ENCODE data around the gene RPS6KC1. TPM values are rescaled to one million over a fixed set of nuclear protein-coding genes. Genes with fewer than 3 reads are reported as not detected.
"Not testable (repeated sequence)": the region's sequence is repeated elsewhere in the genome, so short reads cannot be mapped to it uniquely, and the experiment has no call there.

Gene RPS6KC1
- total RNA-seq, 4 donors from 2014 or later: 16.1 to 22.6 (median 21.4) TPM

- ATAC-seq (ENCODE audit: low FRiP score) (no peak), DNase-seq (ENCODE audit: low spot score) (no peak)
- no peak for TF ChIP-seq CTCF (IDR thresholded peaks at IDR 0.05)
These were observed 39.1 kb downstream of the RPS6KC1 start for GRCh38 chr1:213089924-213090677.

DNA sequence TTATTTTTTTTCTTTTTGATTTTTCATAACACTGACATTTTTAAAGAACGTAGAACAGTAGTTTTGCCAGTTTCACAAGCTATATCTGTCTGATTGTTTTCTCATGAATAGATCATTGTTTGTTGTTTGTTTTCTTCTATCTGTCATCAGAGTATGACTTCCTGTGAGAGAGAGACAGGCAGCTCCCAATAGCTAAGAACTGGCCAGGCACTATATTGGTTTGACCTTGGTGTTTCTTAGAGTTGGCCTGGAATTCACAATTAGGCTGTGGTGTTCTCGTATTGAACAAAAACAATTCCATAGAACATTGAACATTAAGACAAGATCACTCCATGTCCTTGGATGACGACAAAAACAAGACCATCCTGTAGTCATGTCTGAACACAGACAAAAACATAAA is 43.4 kb downstream of the RPS6KC1 start:
- TF ChIP-seq CTCF (IDR thresholded peaks at IDR 0.05): no peak
- DNase-seq (ENCODE audit: low spot score): no peak
- no peak for ATAC-seq (ENCODE audit: low FRiP score)

DNA sequence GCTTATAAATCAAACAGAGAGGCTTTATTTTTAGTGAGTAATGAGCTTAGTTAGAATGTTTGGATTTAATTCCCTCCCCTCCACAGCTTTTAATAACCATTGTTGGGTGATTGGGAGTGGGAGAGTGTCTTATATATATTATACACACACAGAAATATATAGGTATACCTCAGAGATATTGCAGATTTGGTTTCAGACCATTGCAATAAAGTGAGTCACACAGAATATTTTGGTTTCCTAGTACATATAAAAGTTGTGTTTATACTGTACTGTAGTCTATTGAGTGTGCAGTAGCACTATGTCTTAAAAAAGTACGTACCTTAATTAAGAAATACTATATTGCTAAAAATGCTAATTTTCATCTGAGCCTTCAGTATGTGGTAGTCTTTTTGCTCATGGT is 44.4 kb downstream of the RPS6KC1 start:
- DNase-seq (ENCODE audit: low spot score) (no peak), ATAC-seq (ENCODE audit: low FRiP score) (no peak)
- TF ChIP-seq CTCF (IDR thresholded peaks at IDR 0.05): no peak

- no peak for ATAC-seq (ENCODE audit: low FRiP score)
- TF ChIP-seq CTCF (IDR thresholded peaks at IDR 0.05): no peak
- DNase-seq (ENCODE audit: low spot score): no peak
These were observed 48.8 kb downstream of the RPS6KC1 start for GRCh38 chr1:213099682-213100399.

GRCh38 chr1:213100565-213100964 is 49.5 kb downstream of the RPS6KC1 start:
- ATAC-seq (ENCODE audit: low FRiP score); DNase-seq (ENCODE audit: low spot score): not testable (repeated sequence)

DNA sequence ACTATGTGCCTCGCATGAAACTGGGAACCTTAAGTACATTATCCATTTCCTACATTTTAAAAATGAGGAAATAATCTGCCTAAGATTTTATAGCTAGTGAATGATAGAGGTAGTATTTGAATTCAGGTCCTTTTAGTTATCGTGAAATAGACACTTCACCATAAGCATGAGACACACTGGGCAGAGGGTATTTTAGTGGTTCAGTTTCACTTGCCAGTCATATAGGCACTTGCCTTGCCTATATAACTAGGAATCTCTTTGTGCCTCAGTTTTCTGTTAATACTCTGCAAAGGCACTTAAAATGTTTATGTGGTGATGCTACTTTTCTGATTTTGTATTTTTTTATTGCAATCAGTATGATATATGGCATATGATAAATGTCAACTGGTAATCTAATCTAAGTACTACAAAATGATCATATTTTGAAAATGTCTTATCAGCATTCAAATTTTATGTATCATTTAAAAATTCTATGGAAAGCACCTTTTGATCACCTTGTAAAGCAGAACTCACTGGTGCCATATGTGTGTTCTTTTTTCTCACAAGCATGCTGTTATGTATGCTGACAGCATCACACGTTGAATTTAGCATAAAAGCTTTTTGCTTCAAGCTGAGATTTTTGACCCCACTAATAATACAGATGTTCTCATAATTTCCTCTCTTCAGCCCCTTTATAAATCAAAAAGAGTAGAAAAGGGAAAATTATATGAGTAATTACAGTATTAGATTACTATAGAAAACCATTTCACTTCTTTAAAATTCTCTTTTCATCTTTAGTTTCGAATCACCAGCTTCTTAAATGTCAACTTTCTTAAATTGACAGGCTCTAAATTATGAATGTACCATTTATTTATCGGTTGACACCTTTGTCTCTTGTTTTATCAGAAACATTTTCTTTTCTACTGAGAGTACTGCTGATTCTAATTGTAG is 52.6 kb downstream of the RPS6KC1 start:
- TF ChIP-seq CTCF (IDR thresholded peaks at IDR 0.05): no peak
- DNase-seq (ENCODE audit: low spot score) (no peak), ATAC-seq (ENCODE audit: low FRiP score) (no peak)

DNA sequence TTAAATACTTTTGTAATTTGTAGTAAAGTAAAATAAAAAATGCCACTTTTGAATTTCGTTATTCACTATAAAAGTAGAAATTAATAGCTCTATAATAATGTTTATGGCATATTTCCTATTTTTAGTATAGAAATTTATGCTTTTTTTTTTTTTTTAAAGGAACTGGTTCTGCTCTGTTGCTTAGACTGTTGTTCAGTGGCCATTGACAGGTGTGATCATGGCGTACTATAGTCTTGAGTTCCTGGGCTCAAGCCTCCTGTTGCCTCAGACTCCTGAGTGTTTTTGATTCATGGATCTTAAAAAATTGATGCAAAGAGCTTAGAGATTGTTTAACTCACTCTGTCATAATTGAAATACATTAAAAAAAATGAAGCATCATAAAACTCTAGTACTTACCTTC is 53.6 kb downstream of the RPS6KC1 start:
- DNase-seq (ENCODE audit: low spot score) (no peak), ATAC-seq (ENCODE audit: low FRiP score) (no peak)
- TF ChIP-seq CTCF (IDR thresholded peaks at IDR 0.05): no peak
